ENCODE data around the gene SLC12A2.

DNA sequence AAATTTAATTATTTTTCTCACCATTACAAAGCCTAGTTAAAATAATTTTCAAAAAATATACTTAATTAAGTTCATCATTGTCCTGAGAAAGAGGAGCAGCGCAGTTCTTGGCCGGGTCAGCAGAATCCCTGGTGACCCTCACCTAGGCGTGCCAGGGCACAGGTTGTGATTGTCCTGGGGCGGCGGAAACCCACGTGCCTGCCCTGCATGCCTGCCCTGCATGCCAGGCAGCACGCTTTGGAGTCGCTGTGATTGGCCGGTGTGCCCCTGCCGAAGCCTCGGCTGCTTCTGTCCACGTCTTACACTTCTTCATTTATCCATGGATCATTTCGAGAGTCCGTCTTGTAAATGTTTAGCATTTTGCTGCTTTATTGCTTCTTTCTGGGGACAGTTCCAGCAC, 25.6 kb downstream of the SLC12A2 start:
- TF ChIP-seq CTCF (conservative IDR thresholded peaks at IDR 0.05; ENCODE audit: low read length), result no peak
- no peak for TF ChIP-seq EZH2phosphoT487 (IDR thresholded peaks at IDR 0.05; ENCODE audit: borderline replicate concordance, low read depth, low read length)
